Kidney epithelial cell (primary cell): Measurements from ENCODE around the gene EGF. TPM values are rescaled to one million over a fixed set of nuclear protein-coding genes. Genes with fewer than 3 reads are reported as not detected.

Experiments used
- DNase-seq: peaks from one replicate; pipeline ENCODE4 v3.0.0-alpha.2; 2010; ENCODE audit warnings: low read depth
- H3K27me3 ChIP-seq: 2 replicates; pipeline ENCODE4 v1.6.0; 2011; ENCODE audit warnings: low read length; ENCODE audit not compliant: control insufficient read depth, insufficient read depth
- H3K36me3 ChIP-seq: 2 replicates; pipeline ENCODE4 v1.5.1; 2011; ENCODE audit warnings: low read length; ENCODE audit not compliant: control insufficient read depth, insufficient read depth
- H3K4me3 ChIP-seq: 2 replicates; pipeline ENCODE4 v1.5.1; 2011; ENCODE audit warnings: low read depth, mild to moderate bottlenecking, control low read depth, low read length
- CTCF ChIP-seq: IDR thresholded peaks from 2 replicates; pipeline ENCODE4 v1.5.1; 2011; ENCODE audit warnings: mild to moderate bottlenecking, moderate library complexity, low read length, control low read depth, inconsistent platforms; ENCODE audit not compliant: insufficient read depth, poor library complexity, severe bottlenecking
- total RNA-seq: library from RNA; depleted of rRNA; stranded (reverse); fragments of >200 nt; gene quantifications from 2 replicates; pipeline ENCODE4 v1.2.3, GENCODE V29; 2015

Gene EGF
- total RNA-seq, 1 donor from 2014 or later, result 0.21 TPM

DNA sequence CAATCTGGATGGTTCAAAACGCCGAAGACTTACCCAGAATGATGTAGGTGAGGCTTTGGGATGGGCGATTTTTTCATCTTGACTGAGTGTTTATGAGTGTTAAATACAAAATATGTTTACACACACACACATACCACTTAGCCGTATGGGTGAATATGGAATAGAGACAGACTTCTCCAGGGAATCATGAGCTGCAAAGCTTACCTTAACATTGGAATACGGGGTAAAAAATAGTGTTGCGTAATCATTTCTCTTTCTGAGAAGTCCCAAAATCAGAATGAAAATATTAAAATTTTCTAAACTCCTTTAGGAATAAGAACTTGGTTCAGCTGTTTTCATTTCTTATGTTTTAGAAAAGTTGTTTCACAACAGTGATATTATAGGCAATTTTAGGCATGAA is 63.5 kb downstream of the EGF start:
- TF ChIP-seq CTCF, result no peak
- DNase-seq, result no peak
- Histone ChIP-seq H3K27me3 (no peaks in the 10 kb centered on the region), H3K36me3 (no peaks in the 10 kb centered on the region), H3K4me3 (no peak overlapping the region)

GRCh38 chr4:109977854-109978501 is 65.3 kb downstream of the EGF start:
- TF ChIP-seq CTCF, result peak; percentile 61
- no peaks in the 10 kb centered on the region for H3K27me3 ChIP-seq
- no peaks in the 10 kb centered on the region for H3K36me3 ChIP-seq
- no peak for DNase-seq
- H3K4me3 ChIP-seq, result no peak overlapping the region

- H3K27me3 ChIP-seq, result no peaks in the 10 kb centered on the region
- DNase-seq, result no peak
- H3K4me3 ChIP-seq, result no peak overlapping the region
- TF ChIP-seq CTCF, result no peak
- H3K36me3 ChIP-seq, result no peaks in the 10 kb centered on the region
These were observed 66.2 kb downstream of the EGF start for GRCh38 chr4:109978704-109979454.

DNA sequence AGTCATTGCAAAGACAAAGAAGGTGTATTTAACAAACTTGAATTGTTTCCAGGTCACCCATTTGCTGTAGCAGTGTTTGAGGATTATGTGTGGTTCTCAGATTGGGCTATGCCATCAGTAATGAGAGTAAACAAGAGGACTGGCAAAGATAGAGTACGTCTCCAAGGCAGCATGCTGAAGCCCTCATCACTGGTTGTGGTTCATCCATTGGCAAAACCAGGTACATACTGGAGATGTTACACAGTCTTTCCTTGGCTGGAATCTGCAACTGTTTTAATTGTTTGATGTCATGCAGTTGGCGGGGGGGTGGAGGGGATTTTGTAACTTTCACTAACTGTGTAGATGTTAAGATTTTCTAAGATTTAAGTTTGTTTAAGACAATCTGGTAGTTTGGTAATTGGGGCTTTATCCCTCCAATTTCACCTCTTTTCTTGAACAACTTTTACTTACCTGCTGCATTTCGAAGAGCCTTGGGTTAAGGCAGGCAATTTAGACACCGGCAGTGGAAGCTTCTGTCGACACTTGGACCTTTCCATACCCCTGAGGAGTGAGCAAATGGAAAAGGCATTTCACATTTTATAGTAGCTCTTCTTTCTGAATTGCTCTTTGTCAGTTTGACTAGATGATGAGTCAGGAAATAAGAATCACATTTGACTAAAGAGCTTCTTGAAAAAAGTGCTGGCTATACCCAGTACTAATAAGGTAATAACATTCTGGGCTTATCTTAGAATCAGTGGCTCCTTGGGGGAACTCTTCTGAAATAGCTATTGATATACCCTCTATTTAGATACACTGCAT is 67.4 kb downstream of the EGF start:
- peak; percentile 69 for DNase-seq
- Histone ChIP-seq H3K4me3 (no peak overlapping the region), H3K27me3 (no peaks in the 10 kb centered on the region), H3K36me3 (no peaks in the 10 kb centered on the region)
- TF ChIP-seq CTCF, result no peak

DNA sequence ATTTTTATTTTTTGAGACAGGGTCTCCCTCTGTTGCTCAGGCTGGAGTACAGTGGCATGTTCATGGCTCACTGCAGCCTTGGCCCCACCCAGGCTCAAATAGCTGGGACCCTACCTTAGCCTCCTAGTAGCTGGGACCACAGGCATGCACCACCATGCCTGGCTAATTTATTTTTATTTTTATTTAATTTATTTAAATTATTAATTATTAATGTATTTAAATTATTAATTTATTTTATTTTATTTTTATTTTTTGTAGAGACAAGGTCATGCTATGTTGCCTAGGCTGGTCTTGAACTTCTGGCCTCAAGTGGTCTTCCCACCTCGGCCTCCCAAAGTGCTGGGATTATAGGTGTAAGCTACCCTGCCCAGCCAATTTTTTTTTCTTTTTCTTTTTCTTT is 69.3 kb downstream of the EGF start:
- no peak for DNase-seq
- TF ChIP-seq CTCF, result no peak
- H3K4me3 ChIP-seq, result no peak overlapping the region
- H3K36me3 ChIP-seq, result no peaks in the 10 kb centered on the region
- H3K27me3 ChIP-seq, result no peaks in the 10 kb centered on the region
